B cell (primary cell): ENCODE results near the gene OMA1. TPM values are rescaled to one million over a fixed set of nuclear protein-coding genes. Genes with fewer than 3 reads are reported as not detected.
A peak's percentile ranks its signal among the peaks of the same experiment; 100 is the strongest.

Source experiments
- ATAC-seq: fragments of 200-7000 bp; cut with Tn5 transposase; one replicate; pipeline ENCODE4 v1.10.0; 2021; ENCODE audit warnings: low read depth, mild to moderate bottlenecking, moderate number of reproducible peaks, moderate library complexity
- CTCF ChIA-PET: fragments of 350-600 bp; sonication (Branson Sonifier 250); formaldehyde crosslinking; loops from one replicate; lab custom pipeline; 2021; ENCODE audit warnings: antibody characterized with exemption, inconsistent platforms; lab: Charles Lee
- POLR2A ChIA-PET: fragments of 350-600 bp; sonication (Branson Sonifier 250); formaldehyde crosslinking; loops from one replicate; lab custom pipeline; 2021; ENCODE audit warnings: antibody characterized with exemption; lab: Charles Lee
- DNase-seq: peaks from one replicate; pipeline ENCODE4 v3.0.0; 2013
- H2AFZ ChIP-seq: 2 replicates; pipeline ENCODE4 v1.6.1; 2012; ENCODE audit warnings: mild to moderate bottlenecking, low read depth, low read length; ENCODE audit not compliant: insufficient read depth, poor library complexity, severe bottlenecking
- H3K27ac ChIP-seq, 2 donors: 1 replicate in 1 of 2; 2 replicates in 1 of 2; pipeline ENCODE4 v1.5.1; 2012 to 2013; ENCODE audit warnings: low read length in 2 of 2, mild to moderate bottlenecking in 2 of 2, moderate library complexity in 1 of 2
- H3K27me3 ChIP-seq, 4 experiments: fragments of 200-600 bp in 1 of 4; sonication (generic) in 1 of 4; replicated peaks in 1 of 4; 1 replicate in 2 of 4; 2 replicates in 2 of 4; pipeline versions ENCODE4 v1.6.1 to v1.7.0; 2013 to 2016; ENCODE audit warnings: low read length in 3 of 4, mild to moderate bottlenecking in 2 of 4, mixed read lengths in 1 of 4, moderate library complexity in 1 of 4; ENCODE audit not compliant: insufficient read depth in 4 of 4, control insufficient read depth in 3 of 4; ENCODE audit errors: control extremely low read depth in 1 of 4
- H3K36me3 ChIP-seq, 2 experiments: replicated peaks in 1 of 2; 1 replicate in 1 of 2; 2 replicates in 1 of 2; pipeline versions ENCODE4 v1.6.1 to v1.7.1; 2013; ENCODE audit warnings: low read length in 1 of 2; ENCODE audit not compliant: insufficient read depth in 2 of 2, control insufficient read depth in 1 of 2; ENCODE audit errors: control extremely low read depth in 1 of 2, extremely low read depth in 1 of 2
- H3K4me1 ChIP-seq, 2 donors: fragments of 200-600 bp in 1 of 2; sonication (generic) in 1 of 2; 1 replicate in 1 of 2; 2 replicates in 1 of 2; pipeline versions ENCODE4 v1.5.1 to v1.6.1; 2013 to 2017; ENCODE audit warnings: low read length in 2 of 2; ENCODE audit not compliant: control insufficient read depth in 2 of 2, insufficient read depth in 2 of 2
- H3K4me2 ChIP-seq: replicated peaks from 2 replicates; pipeline ENCODE3; 2012; ENCODE audit warnings: mild to moderate bottlenecking, low read depth, low read length; ENCODE audit not compliant: poor library complexity, severe bottlenecking
- H3K4me3 ChIP-seq, 5 experiments: fragments of 200-600 bp in 1 of 5; sonication (generic) in 1 of 5; 1 replicate in 3 of 5; 2 replicates in 2 of 5; pipeline versions ENCODE4 v1.5.1 to v1.7.0; 2011 to 2016; ENCODE audit warnings: low read length in 4 of 5, mild to moderate bottlenecking in 4 of 5, low read depth in 2 of 5, control low read depth in 1 of 5, moderate library complexity in 1 of 5; ENCODE audit not compliant: insufficient read depth in 1 of 5; ENCODE audit errors: control extremely low read depth in 1 of 5, extremely low read depth in 1 of 5
- H3K79me2 ChIP-seq: fragments of 200-600 bp; sonication (generic); one replicate; pipeline ENCODE4 v1.6.0; 2016; ENCODE audit warnings: low read length; ENCODE audit not compliant: control insufficient read depth, insufficient read depth
- H3K9ac ChIP-seq: fragments of 200-600 bp; sonication (generic); 2 replicates; pipeline ENCODE4 v1.6.1; 2017; ENCODE audit warnings: mild to moderate bottlenecking, low read length, moderate library complexity
- H3K9me3 ChIP-seq, 3 donors: one replicate each; pipeline versions ENCODE4 v1.6.1 to v1.7.1; 2013; ENCODE audit warnings: low read length in 2 of 3; ENCODE audit not compliant: control insufficient read depth in 2 of 3, insufficient read depth in 1 of 3; ENCODE audit errors: control extremely low read depth in 1 of 3
- H4K20me1 ChIP-seq: 2 replicates; pipeline ENCODE4 v1.6.0; 2012; ENCODE audit warnings: mild to moderate bottlenecking, low read length; ENCODE audit not compliant: insufficient read depth, control insufficient read depth, poor library complexity, severe bottlenecking
- H3K27ac Mint-ChIP-seq: one replicate; pipeline ENCODE4 v1.8.0; 2021; ENCODE audit warnings: mixed read lengths
- H3K27me3 Mint-ChIP-seq: one replicate; pipeline ENCODE4 v1.8.0; 2021; ENCODE audit warnings: mixed read lengths
- H3K4me1 Mint-ChIP-seq: one replicate; pipeline ENCODE4 v1.8.0; 2021; ENCODE audit warnings: mixed read lengths
- H3K4me3 Mint-ChIP-seq: one replicate; pipeline ENCODE4 v1.8.0; 2021; ENCODE audit warnings: mixed read lengths
- H3K9me3 Mint-ChIP-seq: one replicate; pipeline ENCODE4 v1.8.0; 2022; ENCODE audit warnings: mixed read lengths; ENCODE audit not compliant: insufficient read depth
- EZH2 ChIP-seq: IDR thresholded peaks from 2 replicates; pipeline ENCODE4 v1.6.1; 2012; ENCODE audit warnings: borderline replicate concordance, low read depth, mild to moderate bottlenecking, moderate library complexity, low read length; ENCODE audit not compliant: insufficient read depth, poor library complexity, severe bottlenecking
- WGBS: methylation state at CpG from one replicate; pipeline ENCODE4 v1.1.5; 2013; ENCODE audit warnings: missing lambda C conversion rate; ENCODE audit not compliant: insufficient coverage; 5-methylcytosine and 5-hydroxymethylcytosine counted together
- intact Hi-C: fragments of 100-400 bp; cut with micrococcal nuclease; formaldehyde crosslinking; loops from one replicate; pipeline ENCODE4 v1.10.0; 2022
- polyA plus RNA-seq: library from polyadenylated mRNA; depleted of rRNA; stranded (reverse); fragments of >200 nt; gene quantifications from 2 replicates; pipeline ENCODE4 v1.2.3, GENCODE V29; 2012
- total RNA-seq, 2 donors: library from RNA; stranded (reverse); fragments of 120-200 nt in 1 of 2; gene quantifications; 1 replicate in 1 of 2; 2 replicates in 1 of 2; pipeline versions ENCODE4 v1.2.3 to v1.2.4, GENCODE V29; 2013 to 2022
- TF ChIP-seq, protein P1 (sequence below): fragments of 200-600 bp; IDR thresholded peaks from one replicate; pipeline ENCODE4 v1.8.0; 2022; ENCODE audit warnings: antibody characterized with exemption, mild to moderate bottlenecking

The OMA1 gene
- total and polyA plus RNA-seq, 2 donors (not counting 1 experiment from before 2014, with no cell fraction given) = 22.8 to 67.5 TPM

DNA sequence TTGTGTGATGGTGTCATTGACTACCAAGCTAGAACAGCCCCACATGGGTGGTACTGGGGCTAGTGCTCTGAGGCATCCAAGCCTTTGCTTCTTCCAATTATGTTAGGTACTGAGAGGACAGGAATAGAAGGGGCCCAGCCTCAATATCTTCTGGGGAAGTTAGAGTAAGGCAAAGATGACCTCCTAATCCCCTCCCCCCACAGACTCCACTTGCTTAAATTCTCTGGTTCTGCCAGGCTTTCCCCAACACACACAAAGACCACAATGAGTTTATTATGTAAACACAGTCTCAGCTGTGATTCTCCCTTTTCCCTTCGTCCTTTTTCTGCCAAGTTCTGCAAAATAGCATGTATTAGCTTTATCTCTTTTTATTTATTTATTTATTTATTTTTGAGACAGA lies 33.7 kb upstream of the OMA1 start:
- no peak overlapping the region for H3K27ac Mint-ChIP-seq

DNA sequence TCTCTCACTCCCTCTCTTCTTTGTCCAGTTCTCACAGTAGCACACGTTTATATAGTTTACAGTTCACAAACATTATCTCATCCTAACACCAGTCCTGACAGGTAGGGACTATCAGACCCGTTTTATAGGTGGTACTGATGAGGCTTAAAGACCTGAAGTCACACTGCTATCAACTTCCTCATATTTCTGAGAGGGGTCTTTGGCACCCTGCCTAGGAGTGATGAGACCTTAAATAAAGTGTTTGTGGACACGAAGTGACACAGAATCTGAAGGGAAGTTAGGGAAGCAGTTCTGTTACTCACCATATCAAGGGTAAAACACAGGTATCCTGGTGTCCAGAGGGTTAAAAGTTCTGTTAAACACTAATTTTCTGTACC lies 31.1 kb upstream of the OMA1 start:
- Mint-ChIP-seq H3K4me3 (peak overlapping the region; percentile 69), H3K27ac (no peak overlapping the region), H3K9me3 (no peaks in the 10 kb centered on the region), H3K27me3 (peaks cover 51% of the 10 kb centered on the region), H3K4me1 (peaks cover 25% of the 10 kb centered on the region)
- no peak for ATAC-seq
- Histone ChIP-seq H3K27me3 (peaks cover 0 to 51% (median 38%) of the 10 kb centered on the region in 4 experiments), H3K4me3 (no peak overlapping the region), H3K4me1 (peaks cover 9 to 17% of the 10 kb centered on the region in 2 donors), H3K36me3 (no peaks in the 10 kb centered on the region), H2AFZ (peak overlapping the region; percentile 65), H3K27ac (no peak overlapping the region), H3K79me2 (no peaks in the 10 kb centered on the region), H3K9ac (no peak overlapping the region), H3K4me2 (peak overlapping the region; percentile 65), H4K20me1 (no peaks in the 10 kb centered on the region), H3K9me3 (peaks cover 0 to 12% (median 1%) of the 10 kb centered on the region in 3 donors)
- peak; percentile 13 for DNase-seq
- POLR2A ChIA-PET = no interaction called here
- no CpG with 5 or more reads among the region's 3 CpGs for WGBS
- intact Hi-C loops = no loop called here
- CTCF ChIA-PET = no interaction called here
- TF ChIP-seq, protein P1, sequence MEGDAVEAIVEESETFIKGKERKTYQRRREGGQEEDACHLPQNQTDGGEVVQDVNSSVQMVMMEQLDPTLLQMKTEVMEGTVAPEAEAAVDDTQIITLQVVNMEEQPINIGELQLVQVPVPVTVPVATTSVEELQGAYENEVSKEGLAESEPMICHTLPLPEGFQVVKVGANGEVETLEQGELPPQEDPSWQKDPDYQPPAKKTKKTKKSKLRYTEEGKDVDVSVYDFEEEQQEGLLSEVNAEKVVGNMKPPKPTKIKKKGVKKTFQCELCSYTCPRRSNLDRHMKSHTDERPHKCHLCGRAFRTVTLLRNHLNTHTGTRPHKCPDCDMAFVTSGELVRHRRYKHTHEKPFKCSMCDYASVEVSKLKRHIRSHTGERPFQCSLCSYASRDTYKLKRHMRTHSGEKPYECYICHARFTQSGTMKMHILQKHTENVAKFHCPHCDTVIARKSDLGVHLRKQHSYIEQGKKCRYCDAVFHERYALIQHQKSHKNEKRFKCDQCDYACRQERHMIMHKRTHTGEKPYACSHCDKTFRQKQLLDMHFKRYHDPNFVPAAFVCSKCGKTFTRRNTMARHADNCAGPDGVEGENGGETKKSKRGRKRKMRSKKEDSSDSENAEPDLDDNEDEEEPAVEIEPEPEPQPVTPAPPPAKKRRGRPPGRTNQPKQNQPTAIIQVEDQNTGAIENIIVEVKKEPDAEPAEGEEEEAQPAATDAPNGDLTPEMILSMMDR = no peak
- no peak for TF ChIP-seq EZH2

More for the DNA sequence above, 33.7 kb upstream of the OMA1 start:
- Mint-ChIP-seq H3K9me3 (no peaks in the 10 kb centered on the region), H3K4me1 (peaks cover 25% of the 10 kb centered on the region), H3K4me3 (no peak overlapping the region), H3K27me3 (peaks cover 43% of the 10 kb centered on the region)
- Histone ChIP-seq H3K9me3 (peaks cover 0 to 12% (median 1%) of the 10 kb centered on the region in 3 donors), H2AFZ (no peak overlapping the region), H3K4me1 (peaks cover 9 to 17% of the 10 kb centered on the region in 2 donors), H3K4me3 (no peak overlapping the region), H3K79me2 (no peaks in the 10 kb centered on the region), H3K27me3 (peaks cover 0 to 34% (median 25%) of the 10 kb centered on the region in 4 experiments), H3K27ac (no peak overlapping the region), H4K20me1 (no peaks in the 10 kb centered on the region), H3K36me3 (no peaks in the 10 kb centered on the region), H3K9ac (no peak overlapping the region), H3K4me2 (no peak overlapping the region)
- ATAC-seq (no peak), DNase-seq (no peak)
- POLR2A ChIA-PET = no interaction called here
- CTCF ChIA-PET = no interaction called here
- no peak for TF ChIP-seq EZH2
- TF ChIP-seq, protein P1 = no peak
- WGBS = no CpG with 5 or more reads among the region's 1 CpG
- intact Hi-C loops = no loop called here
